Tibial nerve (tissue), 4 donors: Measurements from ENCODE around the gene CCL17. TPM values are rescaled to one million over a fixed set of nuclear protein-coding genes. Genes with fewer than 3 reads are reported as not detected.
"Not testable (repeated sequence)": the region's sequence is repeated elsewhere in the genome, so short reads cannot be mapped to it uniquely, and the experiment has no call there.

Source experiments
- DNase-seq, 2 donors: peaks; one replicate each; pipeline ENCODE4 v3.0.0-alpha.2; 2019; ENCODE audit warnings: low spot score in 2 of 2
- H3K27ac ChIP-seq, 4 donors: fragments of 200-600 bp; sonication (generic) in 3 of 4; one replicate each; pipeline ENCODE4 v1.5.1; 2017 to 2019; ENCODE audit warnings: mild to moderate bottlenecking in 1 of 4
- H3K27me3 ChIP-seq, 2 donors: fragments of 200-600 bp; sonication (generic) in 1 of 2; one replicate each; pipeline versions ENCODE4 v1.5.1 to v1.6.0; 2017 to 2019
- H3K36me3 ChIP-seq, 3 donors: fragments of 200-600 bp; sonication (generic); one replicate each; pipeline ENCODE4 v1.5.1; 2018 to 2019
- H3K4me1 ChIP-seq, 4 donors: fragments of 200-600 bp; sonication (generic) in 3 of 4; one replicate each; pipeline ENCODE4 v1.5.1; 2017 to 2019
- H3K4me3 ChIP-seq, 4 donors: fragments of 200-600 bp; sonication (generic) in 3 of 4; one replicate each; pipeline ENCODE4 v1.5.1; 2017 to 2019; ENCODE audit warnings: mild to moderate bottlenecking in 1 of 4, moderate library complexity in 1 of 4
- H3K9me3 ChIP-seq, 4 donors: fragments of 200-600 bp; sonication (generic) in 3 of 4; one replicate each; pipeline ENCODE4 v1.5.1; 2017 to 2019
- EP300 ChIP-seq, 2 donors: sonication (generic); formaldehyde crosslinking; IDR thresholded peaks; one replicate each; pipeline ENCODE4 v1.6.1; 2017; ENCODE audit warnings: antibody characterized with exemption in 2 of 2, mild to moderate bottlenecking in 1 of 2
- POLR2A ChIP-seq, 2 donors: fragments of 450-650 bp; IDR thresholded peaks; one replicate each; pipeline ENCODE4 v1.6.1; 2017; ENCODE audit warnings: antibody characterized with exemption in 2 of 2, mild to moderate bottlenecking in 2 of 2, moderate library complexity in 2 of 2
- WGBS, 2 donors: methylation state at CpG; one replicate each; pipeline ENCODE4 v1.1.5; 2018; 5-methylcytosine and 5-hydroxymethylcytosine counted together
- total RNA-seq, 4 donors: library from RNA; depleted of rRNA; stranded (reverse); fragments of >200 nt; gene quantifications; one replicate each; pipeline ENCODE4 v1.1.0, GENCODE V29; 2016
- TF ChIP-seq, protein P1 (sequence below), 5 experiments: fragments of 200-600 bp in 3 of 5; fragments of 450-650 bp in 2 of 5; sonication (generic) in 3 of 5; IDR thresholded peaks; one replicate each; pipeline ENCODE4 v1.5.1; 2016 to 2019; ENCODE audit warnings: antibody characterized with exemption in 5 of 5, mild to moderate bottlenecking in 3 of 5, moderate library complexity in 2 of 5

CCL17 gene
- total RNA-seq, 4 donors from 2014 or later, result not detected

GRCh38 chr16:57374067-57374534 lies 30.5 kb upstream of the CCL17 start:
- TF ChIP-seq POLR2A (IDR thresholded peaks at IDR 0.05), result peak in 1 of 2 donors; percentile 9
- no peak for TF ChIP-seq EP300 (IDR thresholded peaks at IDR 0.05)
- TF ChIP-seq, protein P1, sequence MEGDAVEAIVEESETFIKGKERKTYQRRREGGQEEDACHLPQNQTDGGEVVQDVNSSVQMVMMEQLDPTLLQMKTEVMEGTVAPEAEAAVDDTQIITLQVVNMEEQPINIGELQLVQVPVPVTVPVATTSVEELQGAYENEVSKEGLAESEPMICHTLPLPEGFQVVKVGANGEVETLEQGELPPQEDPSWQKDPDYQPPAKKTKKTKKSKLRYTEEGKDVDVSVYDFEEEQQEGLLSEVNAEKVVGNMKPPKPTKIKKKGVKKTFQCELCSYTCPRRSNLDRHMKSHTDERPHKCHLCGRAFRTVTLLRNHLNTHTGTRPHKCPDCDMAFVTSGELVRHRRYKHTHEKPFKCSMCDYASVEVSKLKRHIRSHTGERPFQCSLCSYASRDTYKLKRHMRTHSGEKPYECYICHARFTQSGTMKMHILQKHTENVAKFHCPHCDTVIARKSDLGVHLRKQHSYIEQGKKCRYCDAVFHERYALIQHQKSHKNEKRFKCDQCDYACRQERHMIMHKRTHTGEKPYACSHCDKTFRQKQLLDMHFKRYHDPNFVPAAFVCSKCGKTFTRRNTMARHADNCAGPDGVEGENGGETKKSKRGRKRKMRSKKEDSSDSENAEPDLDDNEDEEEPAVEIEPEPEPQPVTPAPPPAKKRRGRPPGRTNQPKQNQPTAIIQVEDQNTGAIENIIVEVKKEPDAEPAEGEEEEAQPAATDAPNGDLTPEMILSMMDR (IDR thresholded peaks at IDR 0.05), result no peak
- DNase-seq, result no peak
- Histone ChIP-seq H3K4me3 (peak overlapping the region in 3 of 4 donors; percentile 9 to 52 (median 41)), H3K27me3 (no peaks in the 10 kb centered on the region), H3K27ac (peak overlapping the region in 3 of 4 donors; percentile 34 to 89 (median 86)), H3K9me3 (no peaks in the 10 kb centered on the region), H3K36me3 (no peaks in the 10 kb centered on the region), H3K4me1 (peaks cover 0 to 33% (median 6%) of the 10 kb centered on the region in 4 donors)
- WGBS, 2 donors, result 41 to 57% methylated on average over 9 of the region's 9 CpGs

DNA sequence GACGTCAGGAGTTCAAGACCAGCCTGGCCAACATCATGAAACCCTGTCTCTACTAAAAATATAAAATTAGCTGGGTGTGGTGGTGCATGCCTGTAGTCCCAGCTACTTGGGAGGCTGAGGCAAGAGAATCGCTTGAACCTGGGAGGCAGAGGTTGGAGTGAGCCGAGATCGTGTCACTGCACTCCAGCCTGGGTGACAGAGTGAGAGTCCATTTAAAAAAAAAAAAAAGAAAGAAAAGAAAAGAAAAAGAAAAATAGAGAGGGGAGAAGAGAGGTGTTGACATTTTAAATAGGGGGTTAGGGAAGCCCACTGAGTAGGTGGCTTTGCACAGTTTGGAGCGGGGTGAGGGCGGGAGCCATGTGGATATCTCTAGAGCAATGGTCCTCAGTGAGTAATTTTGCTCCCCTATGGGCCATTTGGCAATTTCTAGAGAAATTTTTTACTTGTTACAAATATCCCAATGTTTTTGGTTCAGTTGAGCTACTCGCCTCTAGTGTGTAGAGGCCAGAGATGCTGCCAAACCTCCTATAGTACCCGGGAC lies 29.6 kb upstream of the CCL17 start:
- WGBS, 2 donors, result 74 to 82% methylated on average over 8 of the region's 8 CpGs
- H3K4me3 ChIP-seq, DNase-seq, H3K27me3 ChIP-seq, H3K36me3 ChIP-seq, H3K9me3 ChIP-seq: not testable (repeated sequence)
- Histone ChIP-seq H3K4me1 (peaks cover 0 to 33% (median 6%) of the 10 kb centered on the region in 4 donors), H3K27ac (peak overlapping the region in 1 of 4 donors; percentile 86)

DNA sequence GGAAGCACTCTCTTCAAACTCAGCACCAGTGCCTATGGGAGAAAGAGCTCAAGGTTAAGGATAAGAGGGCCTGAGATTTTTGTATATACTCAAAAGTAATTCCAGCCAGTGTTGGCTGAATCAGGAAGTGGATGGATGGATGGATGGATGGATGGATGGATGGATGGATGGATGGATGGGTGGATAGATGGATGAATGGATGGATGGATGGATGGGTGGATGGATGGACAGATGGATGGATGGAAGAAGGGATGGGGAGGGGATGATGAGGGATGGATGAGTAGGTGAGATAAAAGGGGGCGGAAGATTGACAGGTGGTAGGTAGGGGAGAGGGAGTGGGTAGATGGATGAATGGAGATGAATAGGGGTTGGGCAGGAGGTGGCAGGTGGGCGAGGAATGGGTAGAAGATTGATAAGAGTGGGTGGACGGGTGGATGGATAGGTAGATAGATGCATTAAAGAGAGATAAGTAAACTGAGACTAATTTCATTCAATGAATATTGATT lies 28.2 kb upstream of the CCL17 start:
- no peak for TF ChIP-seq POLR2A (IDR thresholded peaks at IDR 0.05)
- TF ChIP-seq, protein P1 (IDR thresholded peaks at IDR 0.05), result no peak
- TF ChIP-seq EP300 (IDR thresholded peaks at IDR 0.05), result no peak
- peaks cover 0 to 43% (median 6%) of the 10 kb centered on the region in 4 donors for H3K4me1 ChIP-seq
- H3K9me3 ChIP-seq, result no peaks in the 10 kb centered on the region
- no peak for DNase-seq
- WGBS, 2 donors, result 93 to 96% methylated on average over 3 of the region's 3 CpGs
- no peak overlapping the region for H3K4me3 ChIP-seq
- H3K36me3 ChIP-seq, result no peaks in the 10 kb centered on the region
- no peaks in the 10 kb centered on the region for H3K27me3 ChIP-seq
- H3K27ac ChIP-seq, result no peak overlapping the region

GRCh38 chr16:57377080-57377841 lies 27.3 kb upstream of the CCL17 start:
- Histone ChIP-seq H3K4me1 (peaks cover 0 to 36% (median 4%) of the 10 kb centered on the region in 4 donors), H3K36me3 (peaks cover 0 to 5% (median 0%) of the 10 kb centered on the region in 3 donors), H3K4me3 (no peak overlapping the region), H3K9me3 (no peaks in the 10 kb centered on the region), H3K27me3 (no peaks in the 10 kb centered on the region), H3K27ac (no peak overlapping the region)
- no peak for TF ChIP-seq EP300 (IDR thresholded peaks at IDR 0.05)
- TF ChIP-seq, protein P1 (IDR thresholded peaks at IDR 0.05), result no peak
- TF ChIP-seq POLR2A (IDR thresholded peaks at IDR 0.05), result no peak
- WGBS, 2 donors, result 42 to 61% methylated on average over 5 of the region's 5 CpGs
- no peak for DNase-seq

DNA sequence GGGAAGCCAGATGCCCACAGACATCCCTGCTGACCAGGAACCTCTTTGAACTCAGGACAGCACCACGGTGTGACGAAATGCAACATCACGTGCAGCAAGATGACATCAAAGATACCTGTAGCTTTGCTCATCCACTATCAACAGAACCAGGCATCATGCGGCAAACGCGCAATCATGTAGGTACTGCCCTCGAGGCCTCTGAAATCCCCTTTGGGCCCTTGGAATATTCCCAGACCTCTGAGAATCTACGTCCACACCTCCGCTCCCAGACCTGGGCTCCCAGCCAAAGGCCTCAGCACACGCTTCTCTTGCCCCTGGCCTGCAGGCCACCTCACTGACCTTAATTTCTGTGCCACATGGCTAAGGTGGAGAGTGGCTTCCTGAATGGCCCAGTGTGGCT lies 25.0 kb upstream of the CCL17 start:
- peaks cover 0 to 28% (median 4%) of the 10 kb centered on the region in 4 donors for H3K4me1 ChIP-seq

More for the DNA sequence above, 25.0 kb upstream of the CCL17 start:
- H3K9me3 ChIP-seq, result no peaks in the 10 kb centered on the region
- no peak for DNase-seq
- TF ChIP-seq, protein P1 (IDR thresholded peaks at IDR 0.05), result no peak
- TF ChIP-seq EP300 (IDR thresholded peaks at IDR 0.05), result no peak
- H3K27me3 ChIP-seq, result no peaks in the 10 kb centered on the region
- peaks cover 0 to 11% (median 0%) of the 10 kb centered on the region in 3 donors for H3K36me3 ChIP-seq
- WGBS, 2 donors, result 75 to 77% methylated on average over 10 of the region's 10 CpGs
- no peak overlapping the region for H3K27ac ChIP-seq
- H3K4me3 ChIP-seq, result no peak overlapping the region
